Endothelial cell of umbilical vein (primary cell): Measurements from ENCODE around the gene MACF1. TPM values are rescaled to one million over a fixed set of nuclear protein-coding genes. Genes with fewer than 3 reads are reported as not detected.

Source experiments
- BruUV-seq: library from RNA; stranded (reverse); fragments of 400-500 nt; replicated peaks from 2 replicates; lab custom pipeline; 2021; lab: Mats Ljungman, UMichigan
- CTCF ChIA-PET: fragments of 300-600, 350-600 bp; sonication (Branson Sonifier 250); formaldehyde crosslinking; loops from one replicate; lab custom pipeline; 2021; ENCODE audit warnings: antibody characterized with exemption, inconsistent platforms; lab: Charles Lee
- POLR2A ChIA-PET: fragments of 300-600, 350-600 bp; sonication (Branson Sonifier 250); formaldehyde crosslinking; loops from one replicate; lab custom pipeline; 2021; ENCODE audit warnings: antibody characterized with exemption, inconsistent platforms; lab: Charles Lee
- DNase-seq: peaks from one replicate; pipeline ENCODE4 v3.0.0-alpha.2; 2011; ENCODE audit warnings: low read depth, low spot score
- FAIRE-seq: peaks from 2 replicates; lab custom pipeline; 2011; peaks lifted over from hg19 to GRCh38; lab: Jason Lieb, UNC
- H2AFZ ChIP-seq: 2 replicates; pipeline ENCODE4 v1.6.0; 2012; ENCODE audit warnings: low read depth, low read length, control low read depth, inconsistent platforms
- H3K27ac ChIP-seq: 2 replicates; pipeline ENCODE4 v1.5.1; 2011; ENCODE audit warnings: low read depth, mild to moderate bottlenecking, control low read depth, low read length, moderate library complexity; ENCODE audit not compliant: insufficient read depth
- H3K27me3 ChIP-seq, 2 experiments: 2 replicates each; pipeline versions ENCODE4 v1.6.0 to v1.6.1; 2011; ENCODE audit warnings: low read length in 2 of 2, mixed read lengths in 1 of 2; ENCODE audit not compliant: control insufficient read depth in 2 of 2, insufficient read depth in 2 of 2
- H3K36me3 ChIP-seq, 2 experiments: 2 replicates in 1 of 2; 3 replicates in 1 of 2; pipeline ENCODE4 v1.5.1; 2011; ENCODE audit warnings: low read length in 2 of 2, mild to moderate bottlenecking in 1 of 2, moderate library complexity in 1 of 2; ENCODE audit not compliant: control insufficient read depth in 2 of 2, insufficient read depth in 2 of 2; ENCODE audit errors: extremely low read depth in 1 of 2
- H3K4me1 ChIP-seq: 3 replicates; pipeline ENCODE4 v1.5.1; 2011; ENCODE audit warnings: mild to moderate bottlenecking, low read length; ENCODE audit not compliant: control insufficient read depth, insufficient read depth; ENCODE audit errors: extremely low read depth
- H3K4me2 ChIP-seq: 2 replicates; pipeline ENCODE4 v1.6.1; 2011; ENCODE audit warnings: low read length, control low read depth, mixed read lengths; ENCODE audit not compliant: insufficient read depth
- H3K4me3 ChIP-seq, 3 experiments: fragments of 200-600 bp in 1 of 3; sonication (generic), shearing (Covaris generic) in 1 of 3; replicated peaks in 1 of 3; 2 replicates each; pipeline ENCODE4 v1.5.1; 2011 to 2016; ENCODE audit warnings: control low read depth in 3 of 3, low read length in 3 of 3, mild to moderate bottlenecking in 2 of 3, inconsistent platforms in 1 of 3, low read depth in 1 of 3, moderate library complexity in 1 of 3; ENCODE audit not compliant: insufficient read depth in 1 of 3
- H3K79me2 ChIP-seq: 2 replicates; pipeline ENCODE4 v1.6.0; 2012; ENCODE audit warnings: low read length, inconsistent platforms; ENCODE audit not compliant: control insufficient read depth, insufficient read depth
- H3K9ac ChIP-seq: replicated peaks from 2 replicates; pipeline ENCODE3; 2011; ENCODE audit warnings: low read length, control low read depth; ENCODE audit not compliant: insufficient read depth; ENCODE audit errors: extremely low read depth
- H3K9me1 ChIP-seq: replicated peaks from 3 replicates; pipeline ENCODE4 v1.6.0; 2011; ENCODE audit warnings: mild to moderate bottlenecking, low read length; ENCODE audit not compliant: control insufficient read depth, insufficient read depth; ENCODE audit errors: extremely low read depth
- H3K9me3 ChIP-seq: replicated peaks from 2 replicates; pipeline ENCODE4 v1.5.1; 2012; ENCODE audit warnings: low read length, inconsistent platforms; ENCODE audit not compliant: control insufficient read depth, insufficient read depth
- H4K20me1 ChIP-seq: replicated peaks from 2 replicates; pipeline ENCODE3; 2011; ENCODE audit warnings: mild to moderate bottlenecking, low read length; ENCODE audit not compliant: control insufficient read depth, insufficient read depth; ENCODE audit errors: extremely low read depth
- EZH2 ChIP-seq: IDR thresholded peaks from 2 replicates; pipeline ENCODE4 v1.6.1; 2012; ENCODE audit warnings: borderline replicate concordance, low read depth, mild to moderate bottlenecking, moderate library complexity, low read length, inconsistent platforms; ENCODE audit not compliant: severe bottlenecking
- GATA2 ChIP-seq: IDR thresholded peaks from 2 replicates; pipeline ENCODE4 v1.7.0; 2011; ENCODE audit warnings: low read depth, mild to moderate bottlenecking, moderate library complexity, mixed read lengths, low read length; ENCODE audit not compliant: insufficient read length, insufficient read depth
- JUN ChIP-seq: IDR thresholded peaks from 2 replicates; pipeline ENCODE4 v1.6.1; 2011; ENCODE audit warnings: borderline replicate concordance, low read depth; ENCODE audit not compliant: insufficient read length, insufficient read depth
- MYC ChIP-seq: IDR thresholded peaks from one replicate; pipeline ENCODE4 v1.6.1; 2011; ENCODE audit warnings: mild to moderate bottlenecking, low read depth, low read length
- POLR2AphosphoS5 ChIP-seq: IDR thresholded peaks from 2 replicates; pipeline ENCODE4 v1.6.1; 2012; ENCODE audit warnings: low read depth, mild to moderate bottlenecking, control low read depth, low read length, moderate library complexity; ENCODE audit not compliant: insufficient read depth
- dilution Hi-C: fragments of 300-500 bp; cut with MboI; formaldehyde crosslinking; loops from one replicate; pipeline ENCODE4 v1.15.0; 2019; ENCODE audit warnings: low sequenced_read_pairs; ENCODE audit not compliant: extremely low pct_ligation_motif_present
- intact Hi-C: fragments of 100-400 bp; cut with micrococcal nuclease; formaldehyde crosslinking; loops from one replicate; pipeline ENCODE4 v1.10.0; 2022
- polyA plus RNA-seq, 4 experiments: library from polyadenylated mRNA; depleted of rRNA in 3 of 4; stranded (reverse) in 3 of 4; unstranded in 1 of 4; fragments of >200 nt; gene quantifications; 2 replicates each; pipeline versions ENCODE4 v1.2.1 to v1.2.3, GENCODE V29; 2011 to 2012; ENCODE audit warnings: missing spikeins in 1 of 4
- total RNA-seq: library from RNA; stranded (reverse); gene quantifications from 2 replicates; pipeline ENCODE4 v1.2.3, GENCODE V29; 2021
- TF ChIP-seq, protein P1 (sequence below), 2 donors: IDR thresholded peaks; 1 replicate in 1 of 2; 2 replicates in 1 of 2; pipeline ENCODE4 v1.5.1; 2011; ENCODE audit warnings: low read length in 2 of 2, mild to moderate bottlenecking in 2 of 2, moderate library complexity in 2 of 2, control low read depth in 1 of 2, inconsistent platforms in 1 of 2, low read depth in 1 of 2; ENCODE audit not compliant: insufficient read depth in 1 of 2; ENCODE audit errors: extremely low read depth in 1 of 2

MACF1 gene
- total and polyA plus RNA-seq, 2 donors (not counting 3 experiments of a cell fraction or from before 2014, with no cell fraction given), result 122 to 587 TPM

DNA sequence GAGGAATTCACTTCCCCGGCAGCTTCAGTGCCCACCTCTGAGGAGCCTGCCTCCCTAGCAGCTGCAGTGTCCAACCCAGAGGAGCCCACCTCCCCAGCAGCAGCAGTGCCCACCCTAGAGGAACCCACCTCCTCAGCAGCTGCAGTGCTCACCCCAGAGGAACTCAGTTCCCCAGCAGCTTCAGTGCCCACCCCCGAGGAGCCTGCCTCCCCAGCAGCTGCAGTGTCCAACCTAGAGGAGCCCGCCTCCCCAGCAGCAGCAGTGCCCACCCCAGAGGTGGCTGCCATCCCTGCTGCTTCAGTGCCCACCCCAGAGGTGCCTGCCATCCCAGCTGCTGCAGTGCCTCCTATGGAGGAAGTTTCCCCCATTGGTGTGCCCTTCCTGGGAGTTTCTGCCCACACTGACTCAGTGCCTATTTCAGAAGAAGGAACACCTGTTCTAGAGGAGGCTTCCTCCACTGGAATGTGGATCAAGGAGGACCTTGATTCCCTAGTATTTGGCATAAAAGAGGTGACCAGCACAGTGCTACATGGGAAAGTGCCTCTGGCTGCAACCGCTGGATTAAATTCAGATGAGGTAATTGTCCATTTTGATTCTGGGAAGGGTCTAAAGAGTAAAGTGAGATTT, 209.5 kb downstream of the MACF1 start:
- peak overlapping the region; percentile 24 to 46 (median 28) for H3K4me3 ChIP-seq
- peaks cover 93% of the 10 kb centered on the region for H3K79me2 ChIP-seq
- peak overlapping the region; percentile 8 for H3K9ac ChIP-seq
- peaks cover 60% of the 10 kb centered on the region for H3K4me1 ChIP-seq
- no peak overlapping the region for H2AFZ ChIP-seq
- TF ChIP-seq POLR2AphosphoS5, result peak; percentile 9
- no peak for TF ChIP-seq MYC
- intact Hi-C loops (loop anchor here (10.0 kb wide), 1 partner anchor 49 kb away; no protein-coding TSS in a partner anchor), dilution Hi-C loops (no loop called here)
- POLR2A ChIA-PET, result interaction anchor here (0.6 to 0.7 kb wide), 4 partner anchors 16 to 43 kb away, joined by 3 to 5 read pairs (median 3); no protein-coding TSS in a partner anchor
- peak overlapping the region; percentile 81 for H3K4me2 ChIP-seq
- H3K9me1 ChIP-seq, result no peaks in the 10 kb centered on the region
- no peak for FAIRE-seq
- no TSS peak for BruUV-seq
- CTCF ChIA-PET, result interaction anchor here (0.9 to 11.9 kb wide), 6 partner anchors 10 to 322 kb away, joined by 3 to 273 read pairs (median 4); no protein-coding TSS in a partner anchor
- H4K20me1 ChIP-seq, result peaks cover 27% of the 10 kb centered on the region
- no peaks in the 10 kb centered on the region for H3K9me3 ChIP-seq
- H3K36me3 ChIP-seq, result peaks cover 16% of the 10 kb centered on the region in 2 experiments
- no peak overlapping the region for H3K27ac ChIP-seq
- DNase-seq, result no peak
- H3K27me3 ChIP-seq, result no peaks in the 10 kb centered on the region

DNA sequence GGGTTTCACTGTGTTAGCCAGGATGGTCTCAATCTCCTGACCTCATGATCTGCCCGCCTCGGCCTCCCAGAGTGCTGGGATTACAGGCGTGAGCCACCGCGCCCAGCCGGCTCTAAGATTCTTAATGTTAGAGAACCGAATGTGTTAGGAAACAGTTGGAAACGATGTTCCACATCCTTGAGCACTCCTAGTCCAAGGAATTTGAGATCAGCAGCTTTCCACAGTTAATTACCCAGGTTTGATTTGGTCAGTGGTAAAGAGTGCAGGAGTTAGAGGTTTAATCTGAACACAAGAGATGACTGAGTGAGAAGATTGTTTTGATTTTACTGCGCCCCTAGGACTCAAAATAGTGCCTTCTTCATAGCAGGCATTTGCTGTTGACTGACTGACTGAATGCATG, 211.1 kb downstream of the MACF1 start:
- peaks cover 95% of the 10 kb centered on the region for H3K79me2 ChIP-seq
- DNase-seq (no peak), FAIRE-seq (no peak)
- no peaks in the 10 kb centered on the region for H3K27me3 ChIP-seq
- peaks cover 50% of the 10 kb centered on the region for H3K4me1 ChIP-seq
- H3K9ac ChIP-seq, result no peak overlapping the region
- no peak overlapping the region for H3K27ac ChIP-seq
- intact Hi-C loops (loop anchor here (10.0 kb wide), 1 partner anchor 51 kb away; no protein-coding TSS in a partner anchor), dilution Hi-C loops (no loop called here)
- H3K36me3 ChIP-seq, result peaks cover 19 to 20% of the 10 kb centered on the region in 2 experiments
- no peaks in the 10 kb centered on the region for H3K9me3 ChIP-seq
- no TSS peak for BruUV-seq
- no peaks in the 10 kb centered on the region for H3K9me1 ChIP-seq
- ChIA-PET POLR2A (interaction anchor here (0.6 to 0.7 kb wide), 2 partner anchors 9 to 18 kb away, joined by 3 read pairs; no protein-coding TSS in a partner anchor), CTCF (interaction anchor here (1.2 to 11.9 kb wide), 7 partner anchors 17 to 323 kb away, joined by 3 to 273 read pairs (median 4); no protein-coding TSS in a partner anchor)
- no peak overlapping the region for H2AFZ ChIP-seq
- H4K20me1 ChIP-seq, result peaks cover 37% of the 10 kb centered on the region
- H3K4me2 ChIP-seq, result peak overlapping the region; percentile 38
- no peak for TF ChIP-seq EZH2
- TF ChIP-seq, protein P1, sequence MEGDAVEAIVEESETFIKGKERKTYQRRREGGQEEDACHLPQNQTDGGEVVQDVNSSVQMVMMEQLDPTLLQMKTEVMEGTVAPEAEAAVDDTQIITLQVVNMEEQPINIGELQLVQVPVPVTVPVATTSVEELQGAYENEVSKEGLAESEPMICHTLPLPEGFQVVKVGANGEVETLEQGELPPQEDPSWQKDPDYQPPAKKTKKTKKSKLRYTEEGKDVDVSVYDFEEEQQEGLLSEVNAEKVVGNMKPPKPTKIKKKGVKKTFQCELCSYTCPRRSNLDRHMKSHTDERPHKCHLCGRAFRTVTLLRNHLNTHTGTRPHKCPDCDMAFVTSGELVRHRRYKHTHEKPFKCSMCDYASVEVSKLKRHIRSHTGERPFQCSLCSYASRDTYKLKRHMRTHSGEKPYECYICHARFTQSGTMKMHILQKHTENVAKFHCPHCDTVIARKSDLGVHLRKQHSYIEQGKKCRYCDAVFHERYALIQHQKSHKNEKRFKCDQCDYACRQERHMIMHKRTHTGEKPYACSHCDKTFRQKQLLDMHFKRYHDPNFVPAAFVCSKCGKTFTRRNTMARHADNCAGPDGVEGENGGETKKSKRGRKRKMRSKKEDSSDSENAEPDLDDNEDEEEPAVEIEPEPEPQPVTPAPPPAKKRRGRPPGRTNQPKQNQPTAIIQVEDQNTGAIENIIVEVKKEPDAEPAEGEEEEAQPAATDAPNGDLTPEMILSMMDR (IDR thresholded peaks at IDR 0.05; ENCODE audit: extremely low read depth in 1 of 2, insufficient read depth in 1 of 2, low read depth in 1 of 2, low read length in 2 of 2), result no peak
- no peak for TF ChIP-seq POLR2AphosphoS5
- no peak for TF ChIP-seq JUN
- no peak for TF ChIP-seq GATA2
- TF ChIP-seq MYC, result no peak
- H3K4me3 ChIP-seq, result no peak overlapping the region
